Measurements from ENCODE around the gene RELL2.

RELL2 gene

GRCh38 chr5:141657937-141658545 lies 21.2 kb downstream of the RELL2 start:
- no peaks in the 10 kb centered on the region for H3K4me1 ChIP-seq (ENCODE audit: low read length)
- no peak overlapping the region for H3K4me2 ChIP-seq (ENCODE audit: low read depth, low read length)
- no peak overlapping the region for H3K9ac ChIP-seq (ENCODE audit: low read length)
- H3K36me3 ChIP-seq (replicated peaks; ENCODE audit: insufficient read depth, low read length) = no peaks in the 10 kb centered on the region
- H3K27ac ChIP-seq (ENCODE audit: low read length) = no peak overlapping the region
- H4K20me1 ChIP-seq (ENCODE audit: insufficient read depth, low read length) = no peaks in the 10 kb centered on the region
- H2AFZ ChIP-seq (ENCODE audit: low read length) = no peak overlapping the region
- no peaks in the 10 kb centered on the region for H3F3A ChIP-seq (ENCODE audit: insufficient read depth, low read length)
- DNase-seq = no peak
- no peak overlapping the region for H3K4me3 ChIP-seq (ENCODE audit: low read length)
- no peaks in the 10 kb centered on the region for H3K9me3 ChIP-seq (replicated peaks; ENCODE audit: insufficient read depth, low read length)
- no peaks in the 10 kb centered on the region for H3K27me3 ChIP-seq (replicated peaks; ENCODE audit: insufficient read depth, low read length)
- TF ChIP-seq CTCF (IDR thresholded peaks at IDR 0.05; ENCODE audit: low read length) (no peak), EZH2phosphoT487 (IDR thresholded peaks at IDR 0.05; ENCODE audit: low read length) (no peak), EZH2 (optimal IDR thresholded peaks at IDR 0.05; ENCODE audit: low read depth, low read length) (no peak)
- no peaks in the 10 kb centered on the region for H3K9me2 ChIP-seq (replicated peaks; ENCODE audit: insufficient read depth, low read length)
- H3K79me2 ChIP-seq (ENCODE audit: low read length) = no peaks in the 10 kb centered on the region

- H3K27me3 ChIP-seq (replicated peaks; ENCODE audit: insufficient read depth, low read length) = no peaks in the 10 kb centered on the region
- no peak overlapping the region for H3K27ac ChIP-seq (ENCODE audit: low read length)
- no peak overlapping the region for H2AFZ ChIP-seq (ENCODE audit: low read length)
- no peaks in the 10 kb centered on the region for H3K36me3 ChIP-seq (replicated peaks; ENCODE audit: insufficient read depth, low read length)
- no peak overlapping the region for H3K9ac ChIP-seq (ENCODE audit: low read length)
- no peaks in the 10 kb centered on the region for H3K9me3 ChIP-seq (replicated peaks; ENCODE audit: insufficient read depth, low read length)
- no peaks in the 10 kb centered on the region for H3K9me2 ChIP-seq (replicated peaks; ENCODE audit: insufficient read depth, low read length)
- H3F3A ChIP-seq (ENCODE audit: insufficient read depth, low read length) = no peaks in the 10 kb centered on the region
- no peak overlapping the region for H3K4me2 ChIP-seq (ENCODE audit: low read depth, low read length)
- H3K4me1 ChIP-seq (ENCODE audit: low read length) = no peaks in the 10 kb centered on the region
- no peak for DNase-seq
- H3K79me2 ChIP-seq (ENCODE audit: low read length) = no peaks in the 10 kb centered on the region
- H4K20me1 ChIP-seq (ENCODE audit: insufficient read depth, low read length) = no peaks in the 10 kb centered on the region
- no peak overlapping the region for H3K4me3 ChIP-seq (ENCODE audit: low read length)
- TF ChIP-seq EZH2phosphoT487 (IDR thresholded peaks at IDR 0.05; ENCODE audit: low read length) = no peak
- no peak for TF ChIP-seq CTCF (IDR thresholded peaks at IDR 0.05; ENCODE audit: low read length)
- TF ChIP-seq EZH2 (optimal IDR thresholded peaks at IDR 0.05; ENCODE audit: low read depth, low read length) = no peak
These were observed 25.2 kb downstream of the RELL2 start for GRCh38 chr5:141662028-141662427.

GRCh38 chr5:141663506-141663905 lies 26.7 kb downstream of the RELL2 start:
- Histone ChIP-seq H3K4me1 (ENCODE audit: low read length) (no peaks in the 10 kb centered on the region), H3K9ac (ENCODE audit: low read length) (no peak overlapping the region), H3K4me2 (ENCODE audit: low read depth, low read length) (no peak overlapping the region), H3K79me2 (ENCODE audit: low read length) (no peaks in the 10 kb centered on the region), H3K9me2 (replicated peaks; ENCODE audit: insufficient read depth, low read length) (no peaks in the 10 kb centered on the region), H3K27ac (ENCODE audit: low read length) (no peak overlapping the region), H2AFZ (ENCODE audit: low read length) (no peak overlapping the region), H4K20me1 (ENCODE audit: insufficient read depth, low read length) (no peaks in the 10 kb centered on the region), H3K4me3 (ENCODE audit: low read length) (no peak overlapping the region), H3F3A (ENCODE audit: insufficient read depth, low read length) (no peaks in the 10 kb centered on the region), H3K27me3 (replicated peaks; ENCODE audit: insufficient read depth, low read length) (no peaks in the 10 kb centered on the region), H3K36me3 (replicated peaks; ENCODE audit: insufficient read depth, low read length) (no peaks in the 10 kb centered on the region), H3K9me3 (replicated peaks; ENCODE audit: insufficient read depth, low read length) (no peaks in the 10 kb centered on the region)
- no peak for TF ChIP-seq CTCF (IDR thresholded peaks at IDR 0.05; ENCODE audit: low read length)
- no peak for DNase-seq

All from MM.1S (cell line).